G401.6 (cell line): ENCODE data around the gene NUMBL.

Experiments
- FAIRE-seq: peaks from 2 replicates; lab custom pipeline; 2012; peaks lifted over from hg19 to GRCh38; lab: Jason Lieb, UNC

NUMBL gene

DNA sequence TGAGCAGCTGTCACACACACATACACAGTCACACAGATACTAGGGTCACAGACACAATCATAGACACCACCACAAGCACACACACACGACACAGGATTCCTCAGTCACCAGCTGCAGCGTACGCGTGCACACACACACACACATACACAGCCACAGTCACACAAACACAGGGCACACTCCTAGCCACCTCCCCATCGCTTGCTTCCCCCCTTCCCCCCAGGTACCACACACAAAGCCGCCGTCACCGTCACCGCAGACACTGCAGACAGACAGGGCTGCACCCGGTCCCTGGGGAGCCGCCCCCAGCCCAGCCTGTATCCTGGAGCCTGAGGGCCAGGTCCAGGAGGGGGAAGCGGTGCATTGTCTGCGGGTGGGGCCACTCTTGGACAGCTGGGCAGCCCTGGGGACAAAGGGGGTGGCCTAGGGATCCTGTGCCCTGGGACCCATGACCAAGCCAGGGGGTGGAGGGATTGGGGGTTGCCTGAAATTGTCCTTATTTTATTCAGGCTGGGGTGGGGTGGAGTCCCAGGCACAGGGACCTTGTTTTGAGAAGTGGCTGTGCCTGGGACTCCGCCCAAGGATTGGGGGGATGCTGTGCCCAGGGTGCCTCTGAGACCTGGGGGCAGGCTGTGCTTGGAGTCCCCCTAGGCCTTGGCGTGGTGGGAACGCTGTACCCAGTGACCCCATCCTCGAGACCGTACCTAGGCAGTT, 957 bp downstream of the NUMBL start:
- no peak for FAIRE-seq

DNA sequence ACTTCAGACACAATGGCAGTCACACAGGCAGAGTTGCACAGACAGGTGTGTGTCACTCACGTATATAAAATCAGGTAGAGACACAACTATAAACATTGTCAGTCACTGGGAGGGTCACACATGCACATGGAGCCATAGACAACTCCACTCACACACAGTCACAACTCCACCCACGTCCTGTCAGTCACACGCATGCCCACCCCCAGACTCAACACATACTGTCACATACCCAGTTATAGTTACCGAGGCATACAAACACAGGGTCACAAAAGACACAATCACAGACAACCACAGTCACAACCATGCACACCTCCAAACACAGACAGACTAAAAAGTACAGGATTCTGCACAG, 1.5 kb downstream of the NUMBL start:
- no peak for FAIRE-seq

DNA sequence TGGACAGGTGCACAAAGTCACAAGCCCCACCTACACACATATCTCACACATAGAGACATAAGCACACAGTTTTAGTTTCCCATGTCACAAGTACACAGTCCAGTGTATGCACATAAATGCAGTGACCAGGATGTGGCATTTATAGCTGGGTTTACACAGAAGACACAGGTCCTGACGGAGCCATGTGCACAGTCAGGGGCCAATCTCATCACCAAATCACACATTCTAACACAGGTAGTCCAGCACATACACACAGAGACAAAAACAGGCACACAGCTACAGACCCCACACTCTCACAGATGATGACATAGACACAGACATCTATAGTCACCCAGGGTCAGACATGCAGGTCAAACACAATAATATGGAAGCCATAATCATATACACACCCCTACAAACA, 2.1 kb downstream of the NUMBL start:
- FAIRE-seq, result no peak

DNA sequence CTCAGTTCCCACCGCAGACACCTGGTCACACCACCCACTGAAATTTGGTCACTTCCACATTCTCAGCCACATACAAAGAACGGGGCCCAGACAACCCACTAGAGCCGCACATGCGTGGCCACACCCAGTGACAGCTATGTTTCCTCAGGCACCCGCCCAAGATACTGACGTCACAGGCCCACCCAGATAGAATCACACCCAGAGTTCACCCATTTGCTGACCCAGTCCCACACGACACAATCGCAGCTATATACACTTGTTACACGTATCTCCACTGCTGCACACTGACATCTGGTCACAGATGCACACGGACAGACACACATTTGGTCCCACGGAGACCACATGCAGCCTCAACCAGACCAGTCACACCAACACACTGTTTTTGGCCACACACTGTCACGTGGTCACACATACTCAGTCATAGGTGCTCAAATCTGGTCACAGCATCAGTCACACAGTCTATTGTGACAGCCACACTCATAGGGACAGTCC, 2.9 kb downstream of the NUMBL start:
- FAIRE-seq, result no peak

DNA sequence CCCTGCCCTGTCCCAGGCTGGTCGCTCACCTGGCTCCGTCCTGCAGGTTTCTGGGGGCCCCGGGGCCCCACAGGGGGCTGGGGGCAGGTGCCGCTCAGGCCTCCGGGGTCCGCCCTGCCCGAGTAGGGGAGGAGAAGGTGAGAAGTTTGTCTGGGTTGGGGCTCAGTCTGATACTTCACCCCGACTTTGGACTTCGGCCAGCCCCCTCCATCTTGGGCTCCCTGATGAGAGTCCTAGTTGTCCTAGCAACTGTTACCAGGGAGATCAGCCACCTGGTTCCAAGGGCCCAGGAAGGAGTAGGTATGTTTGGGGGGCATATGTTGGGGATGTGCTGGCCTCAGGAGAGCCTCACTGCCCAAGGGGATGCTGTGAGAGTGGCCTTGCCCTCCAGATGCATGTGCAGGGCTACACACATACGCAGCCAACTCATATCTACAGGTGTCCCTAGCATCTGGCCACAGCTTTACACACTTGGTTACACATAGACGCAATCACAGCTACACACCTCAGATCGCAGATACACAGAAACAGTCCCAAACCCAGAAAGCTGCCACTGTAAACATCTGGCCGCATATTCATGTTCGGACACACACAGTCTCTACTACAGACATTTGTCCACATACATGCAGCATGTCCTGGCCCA, 3.4 kb downstream of the NUMBL start:
- FAIRE-seq, result no peak

GRCh38 chr19:40685563-40685962, 4.9 kb downstream of the NUMBL start:
- no peak for FAIRE-seq

DNA sequence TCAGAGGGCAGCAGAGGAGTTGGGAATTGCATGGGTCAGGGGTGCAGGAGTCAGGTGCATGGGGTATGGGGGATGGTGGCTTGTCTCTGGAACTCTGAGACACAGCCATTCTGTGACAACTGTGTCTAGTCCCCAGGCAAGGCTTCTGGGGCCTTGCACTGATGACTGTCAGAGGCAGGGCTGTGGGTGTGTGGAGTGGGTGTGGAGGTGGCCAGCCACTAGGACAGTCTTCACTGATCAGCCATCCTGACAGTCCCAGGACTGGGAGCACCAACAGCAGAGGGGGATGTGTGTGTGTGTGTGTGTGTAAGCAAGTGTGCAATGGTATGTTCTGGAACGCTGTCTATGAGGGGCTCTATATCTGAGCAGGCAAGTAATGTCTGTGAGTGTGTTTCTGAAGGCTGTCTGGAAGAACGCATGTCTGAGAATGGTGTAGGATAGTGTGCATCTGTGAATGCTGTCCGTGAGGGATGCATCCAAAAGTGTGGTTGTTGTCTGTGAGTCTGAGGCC, 5.4 kb downstream of the NUMBL start:
- FAIRE-seq, result no peak

DNA sequence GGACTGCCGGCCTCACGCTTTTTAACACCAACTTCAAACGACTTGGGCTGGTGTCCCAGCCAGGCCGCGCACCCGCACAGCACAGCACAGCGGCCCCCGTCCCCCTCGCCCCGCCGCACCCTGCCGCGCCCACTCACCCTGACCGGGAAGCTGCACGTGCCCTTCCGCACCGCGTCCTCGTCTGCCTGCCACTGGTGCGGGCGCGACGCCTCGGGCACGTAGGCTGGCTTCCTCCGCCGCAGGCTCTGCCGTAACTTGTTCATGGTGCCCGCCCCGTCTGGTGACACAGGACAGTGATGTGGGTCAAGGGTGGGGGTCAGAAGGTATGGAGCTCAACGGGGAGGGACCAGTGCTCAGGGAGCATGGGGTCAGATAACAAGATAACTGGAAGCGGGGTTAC, 6.2 kb downstream of the NUMBL start:
- no peak for FAIRE-seq

DNA sequence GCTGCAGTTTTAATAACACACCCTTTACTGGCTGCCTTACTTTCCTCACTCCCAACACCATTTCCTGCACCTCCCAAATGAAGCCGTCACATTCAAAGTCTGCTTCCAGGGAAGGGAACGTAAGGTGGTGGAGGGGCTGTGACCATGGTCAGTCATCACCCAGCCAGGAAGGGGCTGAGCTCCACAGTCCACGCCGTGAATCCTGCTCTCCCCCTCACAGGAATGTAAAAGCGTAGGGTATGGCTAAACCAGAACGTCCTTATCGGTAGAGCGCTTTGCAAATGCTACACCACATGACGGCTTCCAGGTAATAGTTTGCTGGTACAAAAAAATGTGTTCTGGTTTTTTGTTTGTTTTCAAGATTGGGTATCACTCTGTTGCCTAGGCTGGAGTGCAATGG, 7.0 kb downstream of the NUMBL start:
- FAIRE-seq, result no peak

GRCh38 chr19:40682431-40682964, 8.0 kb downstream of the NUMBL start:
- FAIRE-seq, result no peak

GRCh38 chr19:40681039-40681438, 9.4 kb downstream of the NUMBL start:
- FAIRE-seq, result no peak

- FAIRE-seq, result no peak
These were observed 13.3 kb downstream of the NUMBL start for GRCh38 chr19:40677156-40677555.

DNA sequence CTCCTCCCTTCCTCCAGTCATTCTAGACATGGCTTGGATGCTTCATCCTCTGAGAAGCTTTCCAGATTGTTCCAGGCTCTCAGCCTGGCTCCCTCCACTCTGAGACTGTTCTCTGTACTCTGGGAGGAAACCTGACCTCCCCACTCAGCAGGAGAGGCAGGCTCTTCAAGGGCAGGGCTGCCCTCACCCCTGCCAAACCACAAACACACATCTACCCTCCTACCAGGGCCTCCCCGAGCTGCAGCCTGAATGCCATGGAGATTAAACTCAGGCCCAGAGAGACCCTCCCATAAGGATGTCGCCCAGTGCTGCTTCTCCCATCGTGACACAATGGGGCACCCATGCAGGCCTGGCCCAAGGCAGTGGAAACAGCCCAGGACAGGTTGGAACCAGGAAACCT, 16.2 kb downstream of the NUMBL start:
- no peak for FAIRE-seq

DNA sequence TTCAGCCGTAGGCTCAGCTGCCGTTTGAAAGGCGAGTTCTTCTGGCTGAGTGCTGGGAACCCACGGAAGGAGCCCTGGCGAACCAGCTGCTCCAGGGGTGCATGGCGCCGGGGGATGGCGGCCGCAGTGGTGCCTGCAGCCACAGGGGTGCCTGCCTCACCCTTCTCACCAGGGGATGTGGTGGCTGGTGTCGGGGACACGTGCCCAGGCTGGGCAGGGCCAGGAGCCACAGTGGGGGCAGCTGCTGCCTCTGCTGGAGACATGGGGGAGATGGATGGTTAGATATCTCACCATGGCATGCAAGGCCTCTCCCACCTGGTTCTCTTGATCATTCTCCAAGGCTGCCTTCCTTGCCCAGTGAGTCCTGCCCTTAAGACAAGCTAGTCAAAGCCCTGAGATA, 17.1 kb downstream of the NUMBL start:
- no peak for FAIRE-seq

GRCh38 chr19:40672573-40673299, 17.7 kb downstream of the NUMBL start:
- FAIRE-seq, result no peak

GRCh38 chr19:40672038-40672437, 18.4 kb downstream of the NUMBL start:
- no peak for FAIRE-seq

DNA sequence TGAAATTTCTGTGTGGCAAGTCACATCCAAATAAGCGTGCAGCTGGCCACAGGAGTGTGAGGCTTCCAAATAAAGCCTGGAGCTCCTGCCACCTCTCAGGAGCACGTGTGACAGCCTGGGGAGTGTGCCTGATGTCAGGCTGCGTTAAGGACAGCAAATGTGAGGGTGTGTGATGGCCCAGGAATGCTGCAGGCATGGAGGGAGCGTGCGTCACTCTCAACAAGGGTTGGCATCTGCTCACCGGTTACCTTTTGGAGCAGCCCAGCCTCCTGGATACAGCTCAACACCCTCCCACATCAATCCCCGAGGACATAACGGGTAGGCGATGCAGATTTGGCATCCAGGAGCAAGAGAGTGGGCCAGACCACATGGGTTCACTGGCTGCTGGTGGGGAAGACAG, 19.0 kb downstream of the NUMBL start:
- FAIRE-seq, result no peak

DNA sequence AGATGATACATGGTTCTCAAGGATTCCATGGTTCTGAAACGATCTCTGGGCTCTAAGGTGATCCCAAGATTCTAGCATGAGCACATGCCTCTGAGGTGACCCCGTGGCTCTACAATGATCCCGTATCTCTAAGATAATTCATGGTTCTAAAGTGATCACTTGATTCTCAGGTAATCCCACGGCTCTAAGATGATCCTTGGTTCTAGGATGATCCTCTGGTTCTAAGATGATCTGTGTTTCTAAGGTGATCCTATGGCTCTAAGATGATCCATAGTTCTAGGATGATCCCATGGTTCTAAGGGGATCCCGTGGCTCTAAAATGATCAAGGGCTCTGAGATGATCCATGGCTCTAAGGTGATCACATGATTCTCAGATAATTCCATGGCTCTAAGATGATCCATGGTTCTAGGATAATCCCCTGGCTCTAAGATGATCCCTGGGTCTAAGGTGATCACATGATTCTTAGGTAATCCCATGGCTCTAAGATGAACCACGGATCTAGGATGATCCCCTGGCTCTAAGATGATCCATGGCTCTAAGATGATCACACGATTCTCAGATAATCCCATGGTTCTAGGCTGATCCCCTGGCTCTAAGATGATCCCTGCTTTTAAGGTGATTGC, 21.3 kb downstream of the NUMBL start:
- FAIRE-seq, result no peak

DNA sequence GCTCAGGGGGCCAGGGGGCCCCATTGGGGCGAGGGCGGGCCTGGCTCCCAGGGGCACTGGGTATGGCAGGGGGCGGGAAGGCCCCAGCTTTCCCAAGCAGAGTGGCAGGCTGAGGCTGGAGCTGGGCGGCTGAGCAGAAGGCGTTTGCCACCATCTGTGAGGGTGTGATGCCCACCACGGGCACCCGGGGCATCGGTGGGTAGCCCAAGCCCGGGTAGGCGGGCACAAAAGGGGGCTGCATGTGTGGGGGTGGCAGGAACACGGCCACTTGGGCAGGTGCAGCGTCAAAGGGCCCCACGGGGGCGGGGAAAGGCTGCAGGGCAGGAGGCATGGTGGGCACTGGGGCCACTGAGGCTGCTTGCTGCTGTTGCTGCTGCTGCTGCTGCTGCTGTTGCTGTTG, 22.8 kb downstream of the NUMBL start:
- no peak for FAIRE-seq

GRCh38 chr19:40666803-40667438, 23.5 kb downstream of the NUMBL start:
- FAIRE-seq, result no peak

GRCh38 chr19:40663695-40664692, 26.5 kb downstream of the NUMBL start:
- no peak for FAIRE-seq
